Nephron (organoid): Measurements from ENCODE around the gene PLEKHA1.
A peak's percentile ranks its signal among the peaks of the same experiment; 100 is the strongest.

ENCODE experiments used
- H3K27ac Mint-ChIP-seq, 3 experiments: 2 replicates each; pipeline ENCODE4 v1.8.0; 2020; ENCODE audit warnings: mixed read lengths in 3 of 3, mild to moderate bottlenecking in 2 of 3, moderate library complexity in 1 of 3
- H3K27me3 Mint-ChIP-seq: 2 replicates; pipeline ENCODE4 v1.8.0; 2021; ENCODE audit warnings: low read depth, mild to moderate bottlenecking, moderate library complexity, mixed read lengths
- H3K36me3 Mint-ChIP-seq: 2 replicates; pipeline ENCODE4 v1.8.0; 2020; ENCODE audit warnings: low read depth, mixed read lengths
- H3K4me1 Mint-ChIP-seq: 2 replicates; pipeline ENCODE4 v1.8.0; 2020; ENCODE audit warnings: mixed read lengths
- H3K4me3 Mint-ChIP-seq, 3 experiments: 2 replicates each; pipeline ENCODE4 v1.8.0; 2020; ENCODE audit warnings: mild to moderate bottlenecking in 3 of 3, mixed read lengths in 3 of 3, moderate library complexity in 2 of 3
- H3K9me3 Mint-ChIP-seq: 2 replicates; pipeline ENCODE4 v1.8.0; 2020; ENCODE audit warnings: mixed read lengths
- TF ChIP-seq, protein P1 (sequence below), 3 experiments: fragments of 200-600 bp; sonication (generic); IDR thresholded peaks; one replicate each; pipeline ENCODE4 v1.5.0; 2021; ENCODE audit warnings: antibody characterized with exemption in 3 of 3; ENCODE audit not compliant: unreplicated experiment in 3 of 3

Gene PLEKHA1

DNA sequence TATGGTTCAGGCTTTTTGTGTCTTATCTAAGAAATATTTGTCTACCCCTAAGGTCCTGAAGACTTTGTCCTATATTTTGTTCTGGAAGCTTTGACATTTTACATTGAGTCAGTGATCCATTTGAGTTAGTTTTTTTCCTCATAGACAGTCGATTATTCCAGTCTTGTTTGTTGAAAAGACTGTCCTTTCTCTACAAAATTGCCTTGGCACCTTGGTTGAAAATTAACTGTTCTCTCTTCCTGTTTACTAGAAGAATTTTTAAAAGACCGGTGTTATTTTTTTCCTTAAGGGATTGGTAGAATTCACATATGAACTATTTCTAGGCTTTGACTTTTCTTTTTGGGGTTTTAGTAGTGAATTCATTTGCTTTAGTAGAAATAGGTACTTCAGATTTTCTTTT lies 12.0 kb downstream of the PLEKHA1 start:
- Mint-ChIP-seq H3K27me3 (no peaks in the 10 kb centered on the region), H3K9me3 (peaks cover 15% of the 10 kb centered on the region), H3K27ac (peak overlapping the region; percentile 43 to 77 (median 70)), H3K4me1 (no peaks in the 10 kb centered on the region), H3K4me3 (no peak overlapping the region), H3K36me3 (peaks cover 24% of the 10 kb centered on the region)
- TF ChIP-seq, protein P1, sequence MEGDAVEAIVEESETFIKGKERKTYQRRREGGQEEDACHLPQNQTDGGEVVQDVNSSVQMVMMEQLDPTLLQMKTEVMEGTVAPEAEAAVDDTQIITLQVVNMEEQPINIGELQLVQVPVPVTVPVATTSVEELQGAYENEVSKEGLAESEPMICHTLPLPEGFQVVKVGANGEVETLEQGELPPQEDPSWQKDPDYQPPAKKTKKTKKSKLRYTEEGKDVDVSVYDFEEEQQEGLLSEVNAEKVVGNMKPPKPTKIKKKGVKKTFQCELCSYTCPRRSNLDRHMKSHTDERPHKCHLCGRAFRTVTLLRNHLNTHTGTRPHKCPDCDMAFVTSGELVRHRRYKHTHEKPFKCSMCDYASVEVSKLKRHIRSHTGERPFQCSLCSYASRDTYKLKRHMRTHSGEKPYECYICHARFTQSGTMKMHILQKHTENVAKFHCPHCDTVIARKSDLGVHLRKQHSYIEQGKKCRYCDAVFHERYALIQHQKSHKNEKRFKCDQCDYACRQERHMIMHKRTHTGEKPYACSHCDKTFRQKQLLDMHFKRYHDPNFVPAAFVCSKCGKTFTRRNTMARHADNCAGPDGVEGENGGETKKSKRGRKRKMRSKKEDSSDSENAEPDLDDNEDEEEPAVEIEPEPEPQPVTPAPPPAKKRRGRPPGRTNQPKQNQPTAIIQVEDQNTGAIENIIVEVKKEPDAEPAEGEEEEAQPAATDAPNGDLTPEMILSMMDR (IDR thresholded peaks at IDR 0.05; ENCODE audit: unreplicated experiment in 3 of 3), result no peak

DNA sequence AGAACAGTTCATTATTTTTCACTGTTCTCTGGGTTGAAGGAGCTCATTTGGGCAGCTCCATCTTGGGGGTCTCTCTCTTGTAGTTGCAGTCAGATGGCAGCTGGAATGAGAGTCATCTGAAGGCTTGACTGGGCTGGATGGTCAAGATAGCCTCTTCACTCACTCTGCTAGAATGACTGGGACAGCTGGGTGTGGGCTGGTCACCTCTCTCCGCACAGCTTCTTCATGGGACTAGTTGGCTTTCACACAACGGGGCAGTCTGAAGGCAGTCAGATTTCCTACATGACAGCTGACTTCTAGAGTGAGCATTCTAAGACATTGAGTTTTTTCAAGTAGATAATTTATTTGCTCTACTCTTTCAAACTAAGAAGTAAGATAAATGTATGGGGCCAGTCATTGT lies 13.1 kb downstream of the PLEKHA1 start:
- TF ChIP-seq, protein P1 (IDR thresholded peaks at IDR 0.05; ENCODE audit: unreplicated experiment in 3 of 3), result no peak
- Mint-ChIP-seq H3K4me1 (peaks cover 7% of the 10 kb centered on the region), H3K4me3 (no peak overlapping the region), H3K27me3 (no peaks in the 10 kb centered on the region), H3K9me3 (peaks cover 15% of the 10 kb centered on the region), H3K36me3 (peaks cover 24% of the 10 kb centered on the region), H3K27ac (no peak overlapping the region)

DNA sequence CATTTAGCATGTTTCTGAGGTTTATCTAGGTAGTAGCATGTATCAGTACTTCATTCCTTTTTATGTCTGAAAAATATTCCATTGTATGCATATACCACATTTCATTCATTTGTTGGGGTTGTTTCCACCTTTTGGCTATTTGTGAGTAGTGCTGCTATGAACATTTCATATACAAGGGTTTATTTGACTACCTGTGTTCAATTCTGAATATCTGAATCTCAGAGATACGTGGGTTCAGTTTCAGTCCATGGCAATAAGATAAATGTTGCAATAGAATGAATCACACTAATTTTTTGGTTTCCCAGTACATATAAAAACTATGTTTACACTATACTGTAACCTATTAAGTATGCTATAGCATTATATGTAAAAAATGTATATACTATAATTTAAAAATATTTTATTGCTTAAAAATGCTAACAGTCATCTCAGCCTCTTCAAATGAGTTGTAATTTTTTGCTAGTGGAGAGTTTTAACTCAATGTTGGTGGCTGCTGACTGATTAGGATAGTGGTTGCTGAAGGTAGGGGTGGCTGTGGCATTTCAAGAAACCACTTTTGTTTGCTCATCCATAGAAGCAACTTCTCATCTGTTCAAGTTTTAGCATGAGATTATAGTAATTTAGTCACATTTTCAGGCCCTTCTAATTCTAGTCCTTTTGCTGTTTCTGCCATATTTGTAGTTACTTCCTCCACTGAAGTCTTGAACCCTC lies 13.9 kb downstream of the PLEKHA1 start:
- H3K9me3 Mint-ChIP-seq, result peaks cover 15% of the 10 kb centered on the region
- H3K4me3 Mint-ChIP-seq, result no peak overlapping the region
- H3K36me3 Mint-ChIP-seq, result peaks cover 26% of the 10 kb centered on the region
- no peak overlapping the region for H3K27ac Mint-ChIP-seq
- peaks cover 8% of the 10 kb centered on the region for H3K4me1 Mint-ChIP-seq
- TF ChIP-seq, protein P1 (IDR thresholded peaks at IDR 0.05; ENCODE audit: unreplicated experiment in 3 of 3), result no peak
- no peaks in the 10 kb centered on the region for H3K27me3 Mint-ChIP-seq

DNA sequence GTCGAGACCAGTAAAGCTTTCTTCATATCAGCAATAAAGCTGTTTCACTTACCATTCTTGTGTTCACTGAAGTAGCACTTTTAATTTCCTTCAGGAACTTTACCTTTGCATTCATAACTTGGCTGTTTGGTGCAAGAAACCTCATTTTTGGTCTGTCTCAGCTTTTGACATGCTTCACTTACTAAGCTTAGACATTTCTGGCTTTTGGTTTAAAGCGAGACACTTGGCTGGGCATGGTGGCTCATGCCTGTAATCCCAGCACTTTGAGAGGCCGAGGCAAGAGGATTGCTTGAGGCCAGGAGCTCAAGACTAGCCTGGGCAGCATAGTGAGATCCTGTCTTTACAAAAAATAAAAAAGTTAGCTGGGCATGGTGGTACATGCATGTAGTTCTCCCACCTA lies 15.8 kb downstream of the PLEKHA1 start:
- Mint-ChIP-seq H3K9me3 (peaks cover 15% of the 10 kb centered on the region), H3K36me3 (peaks cover 34% of the 10 kb centered on the region), H3K27me3 (no peaks in the 10 kb centered on the region), H3K4me1 (peaks cover 8% of the 10 kb centered on the region), H3K27ac (peak overlapping the region in 2 of 3 experiments; percentile 44 to 68), H3K4me3 (no peak overlapping the region)
- TF ChIP-seq, protein P1 (IDR thresholded peaks at IDR 0.05; ENCODE audit: unreplicated experiment in 3 of 3), result no peak

DNA sequence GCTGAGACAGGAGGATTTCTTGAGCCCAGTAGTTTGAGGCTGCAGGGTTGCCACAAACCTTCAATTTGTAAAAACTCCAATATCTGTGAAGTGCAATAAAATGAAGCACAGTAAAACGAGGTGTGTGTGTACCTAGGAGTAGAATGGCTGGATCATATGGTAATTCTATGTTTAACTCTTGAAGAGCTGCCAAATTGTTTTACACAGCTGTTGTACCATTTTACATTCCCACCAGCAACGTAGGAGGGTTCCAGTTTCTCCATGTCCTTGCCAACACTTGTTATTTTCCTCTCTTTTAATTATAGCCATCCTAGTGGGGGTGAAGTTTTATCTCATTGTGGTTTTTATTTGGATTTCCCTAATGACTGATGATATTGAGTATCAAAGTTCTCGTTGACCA lies 16.2 kb downstream of the PLEKHA1 start:
- peaks cover 36% of the 10 kb centered on the region for H3K36me3 Mint-ChIP-seq
- no peak overlapping the region for H3K27ac Mint-ChIP-seq
- H3K9me3 Mint-ChIP-seq, result peaks cover 15% of the 10 kb centered on the region
- no peak overlapping the region for H3K4me3 Mint-ChIP-seq
- TF ChIP-seq, protein P1 (IDR thresholded peaks at IDR 0.05; ENCODE audit: unreplicated experiment in 3 of 3), result no peak
- no peaks in the 10 kb centered on the region for H3K27me3 Mint-ChIP-seq
- H3K4me1 Mint-ChIP-seq, result peaks cover 8% of the 10 kb centered on the region

DNA sequence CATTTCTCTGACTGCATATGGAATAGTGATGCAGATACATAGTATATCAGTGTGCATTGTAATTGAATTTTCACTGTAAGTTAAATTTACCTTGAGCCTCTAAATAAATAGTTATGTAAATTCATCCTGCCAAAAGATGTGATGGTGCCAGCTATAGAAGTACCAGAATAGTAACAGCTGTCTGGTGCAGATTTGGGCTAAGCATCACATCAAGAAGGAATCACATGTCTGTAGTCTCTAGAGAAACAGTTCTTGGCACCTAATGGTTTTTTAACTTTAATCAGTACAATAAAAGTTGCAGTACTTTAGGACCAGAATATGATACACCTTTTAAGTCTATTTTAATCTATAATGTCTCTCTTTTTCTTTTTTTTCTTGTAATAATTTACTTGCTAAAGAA lies 17.4 kb downstream of the PLEKHA1 start:
- no peak overlapping the region for H3K4me3 Mint-ChIP-seq
- H3K27me3 Mint-ChIP-seq, result no peaks in the 10 kb centered on the region
- H3K36me3 Mint-ChIP-seq, result peaks cover 40% of the 10 kb centered on the region
- H3K4me1 Mint-ChIP-seq, result peaks cover 8% of the 10 kb centered on the region
- peak overlapping the region in 2 of 3 experiments; percentile 34 to 35 for H3K27ac Mint-ChIP-seq
- peaks cover 11% of the 10 kb centered on the region for H3K9me3 Mint-ChIP-seq
- TF ChIP-seq, protein P1 (IDR thresholded peaks at IDR 0.05; ENCODE audit: unreplicated experiment in 3 of 3), result no peak
